Hematopoietic multipotent progenitor cell (in vitro differentiated cells): Measurements from ENCODE around the gene SLC34A1. TPM values are rescaled to one million over a fixed set of nuclear protein-coding genes. Genes with fewer than 3 reads are reported as not detected.

Source experiments
- DNase-seq, 3 donors: peaks; one replicate each; pipeline ENCODE4 v3.0.0-alpha.2; 2011 to 2015; ENCODE audit warnings: low read depth in 2 of 3, low spot score in 2 of 3
- total RNA-seq: library from RNA; depleted of rRNA; stranded (reverse); fragments of >200 nt; gene quantifications from one replicate; pipeline ENCODE4 v1.2.3, GENCODE V29; 2012

The SLC34A1 gene
- total RNA-seq, 1 donor, result under 0.01 TPM

DNA sequence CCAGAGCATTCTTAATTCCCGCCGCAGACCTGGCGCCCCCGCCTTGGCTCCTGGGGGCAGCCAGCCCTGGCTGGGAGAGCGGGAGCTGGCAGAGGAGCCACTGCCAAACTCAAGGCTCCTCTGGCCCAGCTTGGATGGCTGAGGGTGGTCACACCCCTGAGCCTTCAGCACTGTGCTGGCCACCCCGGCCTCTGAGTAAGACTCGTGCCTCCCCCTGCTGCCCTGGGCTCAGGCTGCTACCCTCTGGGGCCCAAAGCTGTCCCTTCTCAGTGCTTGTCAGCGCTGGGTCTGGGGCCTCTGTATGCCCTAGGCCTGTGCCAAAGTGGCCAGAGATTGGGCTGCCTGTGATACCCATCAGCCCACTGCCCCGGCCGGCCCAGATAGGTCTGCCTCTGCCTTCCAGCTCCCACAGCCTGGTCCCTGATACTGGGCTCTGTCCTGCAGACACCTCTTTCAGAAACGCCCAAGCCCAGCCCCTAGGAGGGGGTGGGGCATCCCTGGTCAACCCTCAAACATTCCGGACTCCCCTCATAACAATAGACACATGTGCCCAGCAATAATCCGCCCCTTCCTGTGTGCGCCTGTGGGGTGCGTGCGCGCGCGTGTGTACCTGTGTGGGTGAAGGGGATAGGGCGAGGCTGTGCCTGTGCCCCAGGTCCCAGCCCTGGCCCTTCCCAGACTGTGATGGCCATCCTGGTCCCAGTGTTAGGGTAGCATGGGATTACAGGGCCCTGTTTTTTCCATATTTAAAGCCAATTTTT, 58.0 kb downstream of the SLC34A1 start:
- no peak for DNase-seq

GRCh38 chr5:177443144-177443983, 59.1 kb downstream of the SLC34A1 start:
- no peak for DNase-seq

DNA sequence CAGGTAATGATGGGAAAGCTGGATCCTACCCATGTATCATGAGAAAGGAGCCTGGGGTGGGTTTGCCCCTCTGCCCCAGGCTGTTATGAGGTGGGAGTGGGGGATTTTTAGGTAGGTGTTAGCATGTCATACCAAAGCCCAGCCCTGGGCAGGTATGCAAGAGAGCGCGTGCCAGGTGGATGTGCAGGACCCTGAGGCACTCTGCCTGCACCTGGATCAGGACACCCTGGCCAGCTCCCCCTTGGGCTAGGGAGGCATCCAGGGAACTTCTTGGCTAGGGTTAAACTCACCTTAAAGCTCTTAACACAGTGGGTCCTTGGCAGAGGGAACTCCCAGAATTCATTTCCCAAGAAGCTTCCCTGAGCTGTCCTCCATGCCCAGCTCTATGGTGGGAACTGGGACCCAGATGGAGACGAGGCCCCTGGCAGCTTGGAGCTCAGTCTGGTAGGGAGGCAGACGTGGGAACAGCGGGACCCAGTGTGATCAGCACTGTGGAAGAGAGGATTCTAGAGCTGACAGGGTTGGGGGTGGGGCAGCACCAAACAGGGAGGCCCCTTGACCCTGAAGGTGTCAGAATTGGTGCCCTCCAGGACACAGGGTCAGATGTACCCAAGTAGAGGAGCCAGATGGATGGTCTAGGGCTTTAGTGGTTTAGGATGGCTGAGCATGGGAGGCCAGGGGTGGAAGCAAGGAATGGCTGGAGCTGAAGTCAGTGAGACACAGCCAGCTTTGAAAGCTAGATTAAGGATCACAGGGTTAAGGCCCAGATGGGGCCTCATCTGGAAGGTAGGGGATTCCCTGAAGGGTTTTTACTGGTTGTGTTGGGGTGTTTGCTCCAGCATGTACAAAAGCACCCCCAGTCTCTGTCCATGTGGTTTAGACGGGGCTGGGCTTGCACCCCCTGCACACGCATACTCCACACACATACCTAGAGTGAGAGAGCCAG, 60.1 kb downstream of the SLC34A1 start:
- DNase-seq, result no peak

DNA sequence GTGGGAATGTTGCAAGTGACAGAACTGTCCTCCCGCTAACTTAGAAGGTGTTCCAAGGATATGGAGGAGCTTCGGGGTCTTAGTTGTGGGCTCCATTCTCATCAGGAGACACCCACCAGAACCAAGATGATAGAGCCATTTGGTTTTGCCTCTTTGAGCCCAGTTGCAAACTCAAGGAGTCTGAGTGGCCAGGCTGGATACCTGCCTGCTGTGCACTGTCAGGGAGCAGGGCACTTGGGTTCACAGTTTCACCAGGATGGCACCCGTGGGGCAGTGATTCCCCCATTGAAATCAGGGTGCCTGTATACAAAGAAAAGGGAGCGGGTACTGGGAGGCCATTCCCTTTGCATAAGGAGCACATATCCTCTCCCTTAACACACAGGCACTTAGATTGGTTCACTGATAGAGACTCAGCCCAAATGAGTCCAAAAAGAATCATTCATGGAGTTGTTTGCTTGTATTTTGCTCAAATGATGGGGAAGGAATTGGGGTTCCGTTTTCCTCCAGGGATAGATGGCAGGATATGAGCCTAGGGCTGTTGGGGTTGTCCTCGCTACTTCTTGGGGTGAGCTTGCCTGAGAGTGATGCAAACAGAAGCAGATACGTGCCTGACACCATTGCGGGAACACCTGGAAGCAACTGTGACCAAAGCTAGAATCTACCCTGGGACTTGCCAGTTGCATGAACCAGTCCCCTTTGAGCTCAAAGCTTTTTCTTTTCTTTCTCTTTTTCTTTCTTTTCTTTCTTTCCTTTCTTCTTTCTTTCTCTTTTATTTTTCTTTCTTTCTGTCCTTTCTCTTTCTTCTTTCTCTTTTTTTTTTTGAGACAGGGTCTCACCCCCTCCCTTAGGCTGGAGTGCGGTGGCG, 61.0 kb downstream of the SLC34A1 start:
- DNase-seq, result no peak

GRCh38 chr5:177445917-177446199, 61.6 kb downstream of the SLC34A1 start:
- no peak for DNase-seq

DNA sequence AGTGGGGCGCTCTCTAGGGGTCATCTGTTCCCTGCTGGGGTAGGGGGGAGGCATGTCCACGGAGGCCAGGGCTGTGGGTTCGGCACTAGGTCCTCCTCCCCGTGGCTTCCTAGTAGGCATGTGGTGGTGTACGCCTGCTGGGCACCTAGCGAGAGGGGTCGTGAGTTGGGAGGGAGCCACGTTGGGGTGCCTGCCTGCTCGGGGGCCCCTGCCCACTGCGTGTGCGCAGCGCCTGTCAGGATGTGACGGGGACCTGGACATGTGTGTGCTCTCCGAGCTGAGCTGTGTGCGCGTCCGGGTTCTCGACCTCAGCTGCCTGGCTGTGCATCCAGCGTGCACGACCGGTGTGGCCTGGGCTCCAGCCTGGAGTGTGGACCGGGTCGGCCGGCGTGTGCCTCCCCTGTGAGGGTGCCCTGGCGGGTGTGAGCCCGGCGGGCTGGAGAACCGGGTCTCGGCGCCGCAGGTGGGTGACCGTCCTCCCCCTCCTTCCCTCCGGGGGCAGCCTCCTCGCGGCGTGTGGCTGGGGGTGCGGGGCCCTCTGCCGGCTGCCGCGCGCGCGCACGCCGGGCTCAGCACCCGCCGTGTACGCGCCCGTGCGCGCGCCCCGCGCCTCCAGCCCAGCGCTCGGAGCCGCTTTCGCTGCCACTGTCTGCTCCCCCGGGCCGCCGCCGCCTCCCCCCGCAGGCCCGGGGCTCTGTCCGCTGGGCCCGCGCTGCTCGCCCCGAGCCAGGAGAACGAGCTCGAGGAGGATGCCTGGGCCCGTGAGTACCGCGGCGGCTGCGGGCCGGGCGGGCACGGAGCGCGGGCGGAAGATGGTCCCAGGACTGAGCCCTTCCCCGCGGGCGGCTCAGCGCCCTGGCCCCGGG, 62.2 kb downstream of the SLC34A1 start, which contains the start of gene PRR7:
TSS of gene PRR7 (plus strand) at position 615 of the 866 bp plus-strand sequence. CDS start 8,254 bp downstream, outside the sequence.
- peak; percentile 66 to 69 (median 66) for DNase-seq

DNA sequence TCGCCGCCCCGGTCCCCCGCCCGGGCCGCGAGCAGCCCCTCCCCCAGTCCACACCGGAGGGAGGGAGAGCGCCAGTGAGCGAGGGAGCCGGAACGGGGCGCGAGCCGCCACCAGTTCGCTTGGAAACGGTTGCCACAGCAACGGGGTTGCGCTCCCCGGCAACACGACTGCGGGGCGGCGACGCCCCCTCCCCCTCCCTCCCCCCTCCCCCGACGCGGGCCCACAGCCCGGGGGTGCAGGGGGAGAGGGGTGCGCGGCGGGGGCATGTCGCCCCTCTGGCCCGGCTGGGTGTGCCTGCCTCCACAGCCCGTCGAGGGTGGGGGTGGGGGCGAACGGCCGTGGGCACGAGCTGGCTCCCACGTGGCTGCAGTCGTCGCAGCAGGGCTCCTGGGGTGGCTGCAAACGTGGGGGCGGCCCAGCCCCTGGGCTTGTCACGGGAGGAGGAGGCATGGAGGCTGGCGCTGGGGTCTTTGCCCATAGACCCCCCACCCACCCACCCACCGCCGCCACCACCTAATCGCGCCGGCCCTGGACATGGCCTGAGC, 62.9 kb downstream of the SLC34A1 start:
- peak in 2 of 3 donors; percentile 69 to 71 for DNase-seq

- peak in 1 of 3 donors; percentile 61 for DNase-seq
These were observed 63.5 kb downstream of the SLC34A1 start for GRCh38 chr5:177447611-177448243.

Other genes with a start within 250 kb of the SLC34A1 start
- gene RAB24, start 80.7 kb upstream of the SLC34A1 start, total RNA-seq, result 32.6 TPM
- 105 TPM for gene PRELID1, start 80.6 kb upstream of the SLC34A1 start, total RNA-seq
- 11.0 TPM for gene MXD3, start 72.5 kb upstream of the SLC34A1 start, total RNA-seq
- 423 TPM for gene LMAN2, start 32.8 kb upstream of the SLC34A1 start, total RNA-seq
- 46.0 TPM for gene RGS14, start 26.5 kb upstream of the SLC34A1 start, total RNA-seq
- not detected for gene PFN3, start 16.2 kb downstream of the SLC34A1 start, total RNA-seq
- 3.2 TPM for gene F12, start 25.1 kb downstream of the SLC34A1 start, total RNA-seq
- 98.0 TPM for gene GRK6, start 42.2 kb downstream of the SLC34A1 start, total RNA-seq
- gene PRR7, start 62.4 kb downstream of the SLC34A1 start, total RNA-seq, result 30.7 TPM
- 28.5 TPM for gene DBN1, start 89.2 kb downstream of the SLC34A1 start, total RNA-seq
- 21.3 TPM for gene PDLIM7, start 113.2 kb downstream of the SLC34A1 start, total RNA-seq
- gene DOK3, start 125.4 kb downstream of the SLC34A1 start, total RNA-seq, result 57.1 TPM
- gene DDX41, start 132.5 kb downstream of the SLC34A1 start, total RNA-seq, result 166 TPM
- 35.5 TPM for gene FAM193B, start 170.1 kb downstream of the SLC34A1 start, total RNA-seq
- 67.9 TPM for gene TMED9, start 207.8 kb downstream of the SLC34A1 start, total RNA-seq
- gene B4GALT7, start 215.7 kb downstream of the SLC34A1 start, total RNA-seq, result 38.0 TPM